GM21390 (cell line): ENCODE measurements around the gene GALT.

Experiments used
- ATAC-seq: cut with Tn5 transposase; IDR thresholded peaks from one replicate; pipeline ENCODE4 v1.9.1; 2021; ENCODE audit not compliant: unreplicated experiment

Gene GALT

GRCh38 chr9:34675869-34676268 is 29.4 kb downstream of the GALT start:
- no peak for ATAC-seq

DNA sequence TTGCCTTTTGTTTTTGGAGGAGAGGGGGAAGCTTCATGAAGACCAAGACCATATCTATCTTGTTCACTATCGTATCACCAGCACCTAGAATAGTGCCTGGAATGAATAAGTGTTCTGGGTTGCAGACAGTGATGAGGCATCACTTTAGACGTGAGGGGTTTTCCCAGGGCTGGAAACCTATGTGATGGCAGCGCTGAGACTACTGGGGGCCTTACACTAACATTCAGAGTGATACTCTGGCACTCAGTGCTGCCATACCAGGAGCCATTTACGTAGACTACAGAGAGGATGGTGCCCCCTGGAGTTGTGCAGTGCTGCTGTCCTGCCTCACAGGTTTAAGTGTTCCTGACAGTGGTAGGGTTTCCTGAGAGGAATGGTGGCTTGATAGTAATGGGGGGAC is 37.7 kb downstream of the GALT start:
- ATAC-seq, result no peak

DNA sequence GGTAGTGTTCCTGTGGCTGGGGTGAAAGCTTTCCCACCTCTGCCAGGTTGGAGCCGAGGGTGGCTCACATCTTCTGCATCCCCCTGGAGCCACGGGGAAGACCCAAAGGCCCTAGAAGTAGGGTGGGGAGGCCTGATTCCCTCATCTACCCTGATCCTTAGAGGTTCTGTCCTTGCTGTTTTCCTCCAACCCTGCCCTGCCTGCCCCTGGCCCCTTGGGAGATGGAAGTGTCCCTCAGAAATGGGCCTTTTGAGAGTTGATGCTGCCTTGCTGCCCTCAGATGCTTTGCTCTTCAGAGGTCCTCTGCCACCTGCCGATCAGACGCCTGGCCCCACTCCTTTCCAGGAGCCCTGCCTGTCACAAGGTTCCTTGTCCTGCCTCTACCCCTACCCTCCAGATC is 38.3 kb downstream of the GALT start:
- ATAC-seq, result no peak

- no peak for ATAC-seq
Measured at GRCh38 chr9:34685591-34685990, 39.1 kb downstream of the GALT start.

- no peak for ATAC-seq
Measured at GRCh38 chr9:34686231-34686630, 39.8 kb downstream of the GALT start.

DNA sequence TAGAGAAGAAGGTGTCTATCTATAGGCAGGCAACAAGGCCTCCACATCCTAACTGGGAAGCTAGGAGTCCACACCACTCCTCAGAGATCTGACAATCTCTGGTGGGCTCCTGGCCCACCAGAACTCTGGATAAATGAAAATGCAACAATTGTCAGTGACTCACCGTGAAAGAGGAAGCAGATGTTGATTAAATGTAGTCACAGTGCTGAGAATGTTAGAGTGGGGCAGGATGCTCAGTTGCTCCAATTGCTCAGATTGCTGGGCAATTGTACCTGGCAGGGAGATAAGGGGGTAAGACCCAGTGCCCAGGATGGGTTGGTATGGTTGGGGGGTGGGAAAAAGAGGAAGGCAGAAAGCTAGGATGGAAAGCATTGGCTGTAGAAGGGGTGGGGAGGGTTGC is 40.3 kb downstream of the GALT start:
- ATAC-seq, result no peak

DNA sequence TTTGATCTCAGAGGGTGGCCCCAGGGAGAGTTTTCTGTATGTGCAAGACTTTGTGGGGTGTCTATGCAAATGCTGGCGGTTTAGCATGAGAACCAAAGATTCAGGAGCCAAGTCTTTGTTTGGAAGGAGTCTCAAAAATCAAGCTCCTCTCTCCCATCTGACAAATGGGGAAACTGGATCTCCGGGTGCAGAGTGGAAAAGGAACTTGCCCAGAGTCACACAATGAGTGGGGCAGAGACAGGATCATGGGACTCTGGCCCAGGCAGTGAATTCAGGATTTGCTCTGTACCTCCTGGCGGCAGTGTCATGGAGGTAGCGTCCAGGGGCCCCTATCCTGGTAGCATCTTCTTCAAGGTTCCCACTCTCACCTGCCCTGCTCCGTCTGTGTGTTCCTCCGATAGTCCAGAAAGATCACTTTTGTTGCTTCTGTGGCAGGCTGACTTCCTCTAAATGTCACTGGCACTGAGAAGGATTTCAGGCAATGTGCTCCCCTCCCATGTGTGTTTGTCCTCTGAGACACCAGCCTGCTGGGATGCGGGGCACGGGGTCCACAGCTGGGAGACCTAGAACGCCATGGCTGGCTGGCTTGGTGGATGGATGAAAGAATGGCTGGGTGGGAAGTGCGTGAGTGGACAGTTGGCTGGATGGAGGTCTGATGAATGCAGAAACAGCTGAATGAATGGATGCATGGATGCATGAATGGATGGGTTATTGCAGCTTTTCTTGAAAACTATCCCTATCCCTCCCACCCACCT is 41.0 kb downstream of the GALT start:
- ATAC-seq, result no peak

GRCh38 chr9:34688329-34689115 is 42.0 kb downstream of the GALT start:
- ATAC-seq, result no peak

DNA sequence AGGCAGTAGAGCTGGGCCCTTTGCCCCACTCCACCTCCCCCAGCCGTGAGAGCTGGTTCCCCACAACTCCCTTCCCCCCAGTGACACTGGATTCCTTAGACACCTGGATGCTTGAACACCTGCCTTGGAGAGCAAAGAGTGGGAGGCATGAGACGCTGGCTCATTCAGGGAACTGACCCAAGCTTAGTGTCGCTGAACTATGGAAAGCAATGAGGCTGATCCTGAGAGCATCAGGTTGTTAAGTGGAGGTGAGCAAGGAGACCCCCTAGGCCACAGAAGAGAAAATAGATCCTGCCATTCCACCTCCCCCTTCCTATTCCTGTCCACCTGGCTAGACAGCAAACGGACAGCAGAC is 42.6 kb downstream of the GALT start:
- no peak for ATAC-seq

- no peak for ATAC-seq
Measured at GRCh38 chr9:34689512-34689911, 43.0 kb downstream of the GALT start.

DNA sequence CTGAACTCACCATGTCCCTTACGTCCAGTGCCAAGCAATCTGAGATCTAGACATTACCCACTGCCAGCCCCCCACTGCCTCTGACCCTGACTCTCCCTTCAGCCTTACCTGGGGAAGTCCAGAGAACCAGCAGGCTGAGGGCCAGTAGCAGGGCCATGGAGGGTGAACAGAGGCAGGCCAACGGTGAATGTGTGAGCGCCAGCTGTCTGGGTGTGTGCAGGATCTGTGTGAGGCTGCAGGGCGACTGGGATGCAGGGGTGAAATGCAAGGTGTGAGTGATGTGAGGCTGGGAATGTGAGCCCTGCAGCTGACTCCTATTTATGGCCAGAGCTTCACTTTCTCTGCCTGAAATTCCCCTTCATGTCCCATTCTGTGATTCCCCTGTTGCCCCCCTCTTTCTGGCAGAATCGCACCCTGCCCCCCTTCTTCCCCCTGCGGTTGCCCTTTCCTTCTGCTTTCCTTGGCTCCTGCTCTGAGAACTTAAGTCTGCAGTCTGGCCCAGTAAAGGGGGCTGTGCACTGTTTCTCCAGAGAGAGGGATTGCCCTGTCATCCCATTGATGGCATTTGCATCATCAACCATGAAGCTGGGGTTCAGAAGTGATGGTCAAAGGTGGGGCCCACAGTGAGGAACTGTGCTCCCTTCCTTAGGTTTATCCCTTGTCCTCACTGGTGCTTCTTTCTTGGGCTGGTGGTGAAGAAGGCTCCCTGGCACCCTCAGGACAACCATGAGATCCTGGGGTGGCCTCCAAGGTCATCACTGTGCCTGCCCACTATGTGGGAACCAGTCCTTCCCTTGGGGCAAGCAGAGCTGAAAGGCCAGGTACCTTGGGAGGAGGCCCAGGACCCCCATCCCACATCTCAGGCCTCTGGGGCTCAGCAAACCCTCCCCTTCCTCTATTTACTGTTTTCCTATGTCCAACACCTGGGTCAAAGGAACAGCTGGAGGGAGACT is 44.8 kb downstream of the GALT start, which contains the start of gene CCL19:
Gene CCL19 (minus strand): TSS at position 294 of the 953 bp plus-strand sequence. CDS start 137 bp downstream, at position 157.
- no peak for ATAC-seq

DNA sequence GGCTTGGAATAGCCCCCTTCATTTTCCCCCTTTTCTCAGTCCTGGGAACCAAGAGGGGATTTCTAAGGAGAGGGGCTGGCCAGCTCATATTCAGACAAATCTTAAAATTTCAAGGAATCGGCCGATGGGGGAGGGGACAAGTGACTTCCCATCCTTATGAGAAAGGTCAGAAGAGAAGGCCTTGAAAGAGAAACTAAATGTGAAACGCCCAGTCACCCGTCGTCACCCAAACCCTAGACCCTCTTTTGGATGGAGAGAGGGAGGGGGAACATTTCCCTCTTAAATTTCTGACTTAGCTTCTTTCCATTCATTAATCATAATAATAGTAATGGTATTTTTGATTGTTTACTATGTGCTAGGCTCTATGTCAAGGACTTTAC is 45.5 kb downstream of the GALT start:
- ATAC-seq, result no peak

GRCh38 chr9:34693560-34693959 is 47.1 kb downstream of the GALT start:
- ATAC-seq, result no peak

DNA sequence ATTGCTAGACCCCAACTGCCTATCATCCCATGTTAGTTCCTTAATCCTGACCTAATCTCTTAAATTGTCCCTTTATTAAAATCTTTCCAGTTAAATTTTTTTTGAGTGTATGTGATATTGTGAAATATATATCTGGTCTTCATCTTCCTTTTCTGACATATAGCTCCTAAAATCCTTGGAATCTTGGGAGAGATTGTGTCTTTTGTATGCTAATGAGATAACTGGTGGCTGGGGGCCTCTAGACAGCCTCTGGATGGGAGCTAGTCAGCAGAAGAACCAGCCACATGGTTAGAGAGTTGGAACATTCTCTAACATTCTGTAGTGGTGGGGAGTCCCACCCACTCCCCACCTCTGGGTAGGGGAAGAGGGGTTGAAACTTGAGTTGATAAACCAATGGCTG is 48.3 kb downstream of the GALT start:
- no peak for ATAC-seq
